AG08396 (cell line): ENCODE data around the gene PSME2.

Experiments used
- DNase-seq: peaks from one replicate; pipeline ENCODE4 v3.0.0; 2012; ENCODE audit warnings: low spot score, mixed read lengths

PSME2 gene

GRCh38 chr14:24179294-24179960, 33.0 kb upstream of the PSME2 start:
- no peak for DNase-seq

GRCh38 chr14:24178399-24179178, 32.2 kb upstream of the PSME2 start:
- DNase-seq = no peak

DNA sequence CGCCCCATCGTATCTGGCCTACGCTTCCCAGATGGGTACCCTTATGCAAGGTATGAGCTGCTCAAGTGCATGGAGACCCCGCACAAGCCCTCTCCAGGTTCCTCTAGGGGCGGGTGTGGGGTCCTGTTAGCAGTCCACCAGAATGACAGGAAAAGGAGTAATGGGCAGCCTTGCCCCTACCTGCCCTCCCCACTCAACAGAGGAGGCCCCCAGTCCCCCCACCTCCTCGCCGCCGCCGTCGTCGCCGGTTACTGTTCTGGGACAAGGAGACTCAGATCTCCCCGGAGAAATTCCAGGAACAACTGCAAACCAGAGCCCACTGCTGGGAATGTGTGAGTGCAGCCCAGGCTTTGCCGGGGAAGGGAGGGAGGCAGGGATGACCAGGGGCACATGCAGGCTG, 31.5 kb upstream of the PSME2 start:
- no peak for DNase-seq

GRCh38 chr14:24177041-24177825, 30.8 kb upstream of the PSME2 start:
- DNase-seq = no peak

DNA sequence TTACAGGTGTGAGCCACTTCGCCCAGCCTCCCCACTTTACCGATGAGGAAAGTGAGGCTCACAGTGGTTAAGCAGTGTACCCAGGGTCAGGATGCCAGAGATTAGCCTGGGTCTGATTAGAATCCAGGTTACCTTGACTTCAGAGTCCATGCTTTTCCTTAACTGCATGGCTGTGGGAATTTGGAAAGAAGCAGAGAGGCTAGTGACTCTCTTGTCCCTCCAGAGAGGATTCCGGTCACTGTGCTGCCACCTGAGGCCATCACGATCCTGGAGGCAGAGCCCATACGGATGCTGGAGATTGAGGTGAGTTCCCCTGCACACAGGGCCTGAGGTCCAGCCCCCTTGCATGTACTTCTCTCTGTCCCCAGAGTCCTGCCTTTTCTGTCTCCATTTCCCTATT, 30.2 kb upstream of the PSME2 start:
- DNase-seq = no peak

GRCh38 chr14:24172871-24173281, 26.5 kb upstream of the PSME2 start:
- DNase-seq = no peak

DNA sequence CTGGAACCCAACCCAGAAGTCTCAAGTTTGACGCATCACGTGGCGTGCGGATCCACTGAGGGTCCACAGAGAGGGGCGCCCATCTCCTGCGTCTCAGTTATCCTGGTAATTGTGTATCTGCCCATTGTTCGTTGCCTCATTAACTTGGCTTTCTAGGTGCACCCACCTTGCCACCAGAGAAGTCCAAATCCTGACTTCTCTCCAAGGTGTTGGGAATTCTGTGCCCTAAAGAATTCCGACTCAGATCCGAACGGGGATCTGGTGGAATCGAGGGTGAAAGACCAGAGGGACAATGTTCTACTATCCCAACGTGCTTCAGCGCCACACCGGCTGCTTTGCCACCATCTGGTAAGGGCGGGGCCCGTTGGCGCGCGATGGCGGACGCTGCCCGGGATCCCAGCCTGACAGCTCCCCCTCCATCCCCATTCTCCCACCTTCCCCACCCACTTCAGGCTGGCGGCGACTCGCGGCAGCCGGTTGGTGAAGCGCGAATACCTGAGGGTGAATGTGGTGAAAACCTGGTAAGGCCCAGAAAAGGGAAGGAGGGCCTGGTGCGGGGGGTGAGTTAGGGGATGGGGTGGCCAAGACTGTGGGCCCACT, 26.0 kb upstream of the PSME2 start:
- DNase-seq = no peak

DNA sequence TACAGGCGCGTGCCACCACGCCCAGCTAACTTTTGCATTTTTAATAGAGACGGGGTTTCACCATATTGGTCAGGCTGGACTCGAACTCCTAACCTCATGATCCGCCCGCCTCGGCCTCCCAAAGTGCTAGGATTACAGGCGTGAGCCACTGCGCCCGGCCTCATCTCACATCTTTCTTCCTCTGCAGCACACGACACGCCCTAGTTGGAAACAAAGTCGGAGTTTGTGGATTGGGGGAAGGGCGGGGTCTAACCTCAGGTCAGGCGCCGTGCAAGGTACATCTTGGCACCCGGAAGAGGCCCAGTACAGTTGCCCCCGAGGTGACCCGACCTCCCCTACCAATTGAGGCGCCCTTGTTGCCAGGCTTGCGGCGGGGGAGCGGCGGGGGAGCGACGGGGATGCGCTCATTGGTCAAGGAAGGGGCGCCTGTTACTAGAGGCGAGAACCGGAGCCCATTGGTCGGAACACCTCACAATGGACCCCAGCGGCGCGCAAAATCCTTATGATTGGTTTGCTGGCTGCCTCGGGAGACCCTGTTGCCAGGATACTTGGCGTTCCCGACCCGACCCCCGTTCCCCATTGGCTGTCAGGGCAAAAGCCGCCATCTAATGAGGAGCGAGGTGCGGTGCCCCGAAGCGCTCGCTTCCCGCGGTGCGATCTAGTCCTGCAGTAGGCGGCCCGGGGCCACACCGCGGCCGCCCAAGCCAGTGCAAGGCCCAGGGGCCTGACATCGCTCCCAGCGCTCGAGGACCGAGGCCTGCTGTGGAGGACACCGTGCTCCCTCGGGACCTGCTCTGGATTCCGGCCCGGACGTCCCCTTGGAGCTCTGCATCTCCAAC, 25.2 kb upstream of the PSME2 start, which contains the start of gene REC8:
REC8 (plus strand) TSS at position 659 of the 839 bp plus-strand sequence. CDS start 473 bp downstream, outside the sequence.
- no peak for DNase-seq

DNA sequence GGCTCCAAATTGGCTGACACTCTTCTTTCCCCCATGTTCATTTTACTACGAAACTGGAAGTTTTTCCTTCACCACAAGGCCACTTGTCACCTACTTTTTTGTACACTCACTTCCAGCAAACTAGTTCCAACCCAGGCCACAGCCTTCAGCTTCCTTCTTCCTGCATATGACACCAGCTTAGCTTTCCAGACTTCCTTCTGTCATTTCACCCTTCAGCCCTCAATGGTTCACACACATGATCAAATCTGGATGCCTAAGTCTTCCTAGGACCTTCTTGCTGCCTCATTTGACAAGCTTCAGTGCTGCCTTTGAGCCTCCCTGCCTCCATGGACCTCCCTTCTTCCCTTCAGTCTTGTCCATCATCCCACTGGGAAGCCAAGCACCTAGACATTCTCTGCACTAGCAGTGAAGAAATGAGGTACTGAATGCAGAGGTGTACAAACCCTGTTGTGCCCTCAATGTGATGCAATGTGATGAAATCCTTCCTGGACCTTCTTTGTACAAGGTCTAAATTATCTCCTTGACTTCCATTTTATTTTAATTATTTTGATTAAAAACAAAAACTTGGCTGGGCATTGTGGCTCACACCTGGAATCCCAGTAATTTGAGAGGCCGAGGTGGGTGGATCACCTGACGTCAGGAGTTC, 21.2 kb upstream of the PSME2 start:
- DNase-seq = no peak

- DNase-seq = no peak
These were observed 19.4 kb upstream of the PSME2 start for GRCh38 chr14:24165785-24166184.

- DNase-seq = no peak
These were observed 18.1 kb upstream of the PSME2 start for GRCh38 chr14:24164518-24164991.

DNA sequence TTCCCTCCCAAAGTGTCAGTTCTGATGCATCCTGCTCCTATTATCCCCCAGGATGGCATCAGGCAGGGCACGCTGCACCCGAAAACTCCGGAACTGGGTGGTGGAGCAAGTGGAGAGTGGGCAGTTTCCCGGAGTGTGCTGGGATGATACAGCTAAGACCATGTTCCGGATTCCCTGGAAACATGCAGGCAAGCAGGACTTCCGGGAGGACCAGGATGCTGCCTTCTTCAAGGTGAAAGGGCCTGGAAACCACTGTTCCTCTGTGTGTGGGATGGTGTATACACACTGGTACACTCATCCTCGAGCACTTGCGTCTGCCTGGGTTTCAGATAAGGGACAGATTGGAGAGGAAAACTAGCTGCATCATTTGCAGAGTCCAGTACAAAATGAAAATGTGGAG, 15.7 kb upstream of the PSME2 start:
- DNase-seq = peak; percentile 57

DNA sequence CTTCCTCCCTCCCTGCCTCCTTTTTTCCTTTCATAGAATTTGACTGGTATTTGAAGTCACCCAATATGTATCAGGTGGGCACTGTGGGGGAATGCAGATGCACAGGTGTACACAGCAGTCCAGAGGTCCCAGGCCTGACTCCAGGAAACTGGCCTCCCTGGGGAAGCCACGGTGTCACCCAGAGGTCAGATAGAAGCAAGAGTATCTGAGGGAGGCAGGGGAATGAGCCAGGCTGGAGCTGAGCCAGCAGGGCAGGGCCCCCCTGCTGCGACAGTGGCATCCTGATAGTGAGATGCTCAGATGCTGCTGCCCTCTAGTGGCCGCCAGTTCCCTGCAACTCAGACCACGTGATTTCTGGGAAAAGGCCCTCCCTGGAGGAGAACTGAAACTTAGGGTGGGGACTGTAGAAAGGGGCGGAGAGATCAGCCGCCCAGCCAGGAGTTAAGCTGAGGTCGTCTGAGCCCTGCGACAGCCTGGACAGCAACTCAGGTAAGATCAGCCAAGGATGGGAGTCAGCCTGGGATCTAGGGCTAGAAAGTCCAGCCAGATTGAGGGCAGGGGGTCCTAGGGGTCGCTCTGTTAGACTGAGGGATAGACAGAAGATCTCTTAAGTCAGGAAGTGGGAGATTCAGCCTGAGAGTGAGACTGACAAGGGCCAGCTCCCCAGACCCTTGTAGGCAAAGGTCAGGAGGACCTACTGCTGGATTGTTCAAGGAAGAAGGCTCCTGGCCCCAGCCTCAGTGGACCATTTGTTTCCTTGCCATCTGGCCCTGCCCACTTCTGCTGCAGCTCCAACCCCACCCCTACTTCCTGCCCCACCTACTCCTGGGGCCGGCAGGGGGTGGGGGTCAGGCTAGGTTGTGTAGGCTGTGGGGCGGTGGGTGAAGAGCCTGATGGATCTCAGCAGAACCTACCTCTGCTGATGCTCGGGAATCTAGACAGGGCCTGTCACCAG, 14.7 kb upstream of the PSME2 start, which contains the start of gene IRF9:
IRF9 (plus strand) TSS at position 416 of the 955 bp plus-strand sequence. CDS start 880 bp downstream, outside the sequence.
- DNase-seq = peak; percentile 96

- DNase-seq = no peak
These were observed 14.1 kb upstream of the PSME2 start for GRCh38 chr14:24160499-24160849.

- DNase-seq = no peak
These were observed 13.5 kb upstream of the PSME2 start for GRCh38 chr14:24159777-24160498.

DNA sequence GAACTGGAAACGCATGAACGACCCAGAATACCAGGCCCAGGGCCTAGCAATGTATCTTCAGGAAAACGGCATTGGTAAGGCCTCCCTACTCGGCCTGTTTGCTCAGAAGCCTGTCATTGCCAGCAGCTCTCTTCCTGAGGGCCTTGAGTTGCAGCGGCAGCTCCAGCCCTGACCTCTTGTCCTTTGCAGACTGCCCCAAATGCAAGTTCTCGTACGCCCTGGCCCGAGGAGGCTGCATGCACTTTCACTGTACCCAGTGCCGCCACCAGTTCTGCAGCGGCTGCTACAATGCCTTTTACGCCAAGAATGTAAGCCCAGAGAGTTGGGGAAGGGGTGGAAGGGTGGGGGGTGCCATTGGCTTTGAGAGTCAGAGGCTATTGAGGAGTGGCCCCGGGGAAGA, 10.9 kb upstream of the PSME2 start:
- no peak for DNase-seq

DNA sequence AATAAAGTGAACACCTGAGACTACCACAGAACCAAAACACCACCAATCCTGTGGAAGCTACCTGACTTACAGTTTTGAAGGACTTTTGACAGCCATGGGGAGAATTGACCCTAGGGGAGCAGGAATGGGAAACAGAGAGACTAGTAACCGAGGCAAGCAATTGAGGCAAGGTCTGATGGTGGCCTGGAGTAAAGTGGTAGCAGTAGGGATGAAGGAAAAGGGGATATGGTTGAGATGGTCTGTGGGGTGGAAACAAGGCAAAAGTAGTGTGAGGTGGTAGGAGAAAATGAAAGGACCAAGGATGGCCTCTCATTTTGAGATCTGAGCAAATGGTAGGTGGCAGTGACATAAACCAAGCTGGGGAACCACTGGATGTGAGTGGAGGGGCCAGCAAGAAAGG, 10.4 kb upstream of the PSME2 start:
- DNase-seq = no peak

DNA sequence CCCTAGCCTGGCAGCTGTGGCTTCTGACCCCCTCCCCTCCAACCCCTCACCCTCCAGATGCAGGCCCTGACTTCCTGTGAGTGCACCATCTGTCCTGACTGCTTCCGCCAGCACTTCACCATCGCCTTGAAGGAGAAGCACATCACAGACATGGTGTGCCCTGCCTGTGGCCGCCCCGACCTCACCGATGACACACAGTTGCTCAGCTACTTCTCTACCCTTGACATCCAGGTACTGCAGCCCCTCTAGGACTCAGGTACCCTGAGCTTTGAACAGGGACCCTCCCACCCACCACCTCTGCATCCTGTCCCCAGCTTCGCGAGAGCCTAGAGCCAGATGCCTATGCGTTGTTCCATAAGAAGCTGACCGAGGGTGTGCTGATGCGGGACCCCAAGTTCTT, 8.7 kb upstream of the PSME2 start:
- DNase-seq = no peak
